Muscle of leg (tissue), 11 donors: ENCODE measurements around the gene RPRD1B. TPM values are rescaled to one million over a fixed set of nuclear protein-coding genes. Genes with fewer than 3 reads are reported as not detected.
"Not testable (repeated sequence)": the region's sequence is repeated elsewhere in the genome, so short reads cannot be mapped to it uniquely, and the experiment has no call there.

Source experiments
- DNase-seq: peaks from one replicate; pipeline ENCODE4 v3.0.0; 2013
- H3K27ac ChIP-seq: one replicate; pipeline ENCODE4 v1.5.1; 2013; ENCODE audit warnings: mild to moderate bottlenecking, low read length, control low read depth
- H3K27me3 ChIP-seq: one replicate; pipeline ENCODE4 v1.6.1; 2013; ENCODE audit warnings: low read length; ENCODE audit not compliant: control insufficient read depth, insufficient read depth
- H3K36me3 ChIP-seq: one replicate; pipeline ENCODE4 v1.6.1; 2013; ENCODE audit warnings: low read length; ENCODE audit not compliant: control insufficient read depth, insufficient read depth
- H3K4me1 ChIP-seq: one replicate; pipeline ENCODE4 v1.6.1; 2013; ENCODE audit warnings: low read length; ENCODE audit not compliant: control insufficient read depth, insufficient read depth
- H3K4me3 ChIP-seq: one replicate; pipeline ENCODE4 v1.5.1; 2013; ENCODE audit warnings: low read length, control low read depth
- H3K9me3 ChIP-seq: replicated peaks from 2 replicates; pipeline ENCODE4 v1.6.1; 2013; ENCODE audit warnings: low read depth, low read length; ENCODE audit not compliant: control insufficient read depth
- WGBS: methylation state at CpG from one replicate; pipeline ENCODE4 v1.1.5; 2013; ENCODE audit warnings: missing lambda C conversion rate; ENCODE audit not compliant: insufficient coverage; 5-methylcytosine and 5-hydroxymethylcytosine counted together
- polyA plus RNA-seq, 8 donors: library from polyadenylated mRNA; unstranded; fragments of 120-200 nt; gene quantifications; one replicate each; pipeline versions ENCODE4 v1.2.1 to v1.2.3, GENCODE V29; 2013; ENCODE audit warnings: inconsistent platforms in 1 of 8, low replicate concordance in 1 of 8; ENCODE audit not compliant: insufficient read length in 8 of 8, insufficient read depth in 1 of 8
- total RNA-seq: library from RNA; stranded (reverse); fragments of 120-200 nt; gene quantifications from one replicate; pipeline ENCODE4 v1.2.4, GENCODE V29; 2013

The RPRD1B gene
- total and polyA plus RNA-seq, 9 donors = 18.9 to 30.4 (median 24.0) TPM

GRCh38 chr20:38094373-38094891 lies 60.9 kb downstream of the RPRD1B start:
- peaks cover 9% of the 10 kb centered on the region for H3K4me1 ChIP-seq
- peak; percentile 88 for DNase-seq
- H3K36me3 ChIP-seq = peaks cover 18% of the 10 kb centered on the region
- peak overlapping the region; percentile 40 for H3K27ac ChIP-seq
- no peaks in the 10 kb centered on the region for H3K27me3 ChIP-seq
- no peak overlapping the region for H3K4me3 ChIP-seq
- WGBS = no CpG with 5 or more reads among the region's 1 CpG
- H3K9me3 ChIP-seq = no peaks in the 10 kb centered on the region

GRCh38 chr20:38095017-38095686 lies 61.6 kb downstream of the RPRD1B start:
- H3K4me1 ChIP-seq = peaks cover 9% of the 10 kb centered on the region
- no peaks in the 10 kb centered on the region for H3K27me3 ChIP-seq
- H3K9me3 ChIP-seq = no peaks in the 10 kb centered on the region
- DNase-seq = no peak
- peaks cover 11% of the 10 kb centered on the region for H3K36me3 ChIP-seq
- 41% methylated on average over 3 of the region's 7 CpGs for WGBS
- no peak overlapping the region for H3K4me3 ChIP-seq
- H3K27ac ChIP-seq = peak overlapping the region; percentile 40

- H3K27me3 ChIP-seq = no peaks in the 10 kb centered on the region
- H3K4me3 ChIP-seq = no peak overlapping the region
- H3K27ac ChIP-seq = no peak overlapping the region
- peaks cover 9% of the 10 kb centered on the region for H3K4me1 ChIP-seq
- H3K9me3 ChIP-seq = peaks cover 2% of the 10 kb centered on the region
- WGBS = 75% methylated on average over 1 of the region's 1 CpG
- H3K36me3 ChIP-seq = no peaks in the 10 kb centered on the region
- no peak for DNase-seq
Measured at GRCh38 chr20:38098952-38099351, 65.4 kb downstream of the RPRD1B start.

- DNase-seq = not testable (repeated sequence)
- WGBS = no CpG with 5 or more reads among the region's 5 CpGs
Measured at GRCh38 chr20:38102206-38102605, 68.7 kb downstream of the RPRD1B start.

GRCh38 chr20:38104285-38104684 lies 70.7 kb downstream of the RPRD1B start:
- Histone ChIP-seq H3K9me3 (peaks cover 2% of the 10 kb centered on the region), H3K27ac (no peak overlapping the region), H3K27me3 (no peaks in the 10 kb centered on the region), H3K4me3 (no peak overlapping the region), H3K36me3 (no peaks in the 10 kb centered on the region), H3K4me1 (peaks cover 15% of the 10 kb centered on the region)
- no CpG with 5 or more reads among the region's 1 CpG for WGBS
- no peak for DNase-seq

More at GRCh38 chr20:38102206-38102605, 68.7 kb downstream of the RPRD1B start:
- H3K9me3 ChIP-seq, H3K27me3 ChIP-seq, H3K4me3 ChIP-seq, H3K36me3 ChIP-seq, H3K4me1 ChIP-seq, H3K27ac ChIP-seq: not testable (repeated sequence)

- DNase-seq = no peak
- Histone ChIP-seq H3K4me3 (no peak overlapping the region), H3K27ac (no peak overlapping the region), H3K9me3 (no peaks in the 10 kb centered on the region), H3K36me3 (no peaks in the 10 kb centered on the region), H3K4me1 (peaks cover 37% of the 10 kb centered on the region), H3K27me3 (no peaks in the 10 kb centered on the region)
- WGBS = 93% methylated on average over 3 of the region's 5 CpGs
Measured at GRCh38 chr20:38106461-38106860, 72.9 kb downstream of the RPRD1B start.

GRCh38 chr20:38107386-38107785 lies 73.8 kb downstream of the RPRD1B start:
- H3K27ac ChIP-seq, DNase-seq, H3K27me3 ChIP-seq, H3K4me3 ChIP-seq, H3K36me3 ChIP-seq, H3K9me3 ChIP-seq: not testable (repeated sequence)
- WGBS = no CpG with 5 or more reads among the region's 1 CpG
- peaks cover 46% of the 10 kb centered on the region for H3K4me1 ChIP-seq

- 82% methylated on average over 6 of the region's 7 CpGs for WGBS
- not testable (repeated sequence) for H3K36me3 ChIP-seq, H3K27me3 ChIP-seq, H3K4me3 ChIP-seq, H3K9me3 ChIP-seq, DNase-seq
- Histone ChIP-seq H3K27ac (peak overlapping the region; percentile 85), H3K4me1 (peaks cover 51% of the 10 kb centered on the region)
Measured at GRCh38 chr20:38107916-38108315, 74.4 kb downstream of the RPRD1B start.

- H3K4me3 ChIP-seq = no peak overlapping the region
- H3K27ac ChIP-seq = peak overlapping the region; percentile 85
- 44% methylated on average over 1 of the region's 4 CpGs for WGBS
- no peaks in the 10 kb centered on the region for H3K27me3 ChIP-seq
- no peak for DNase-seq
- peaks cover 56% of the 10 kb centered on the region for H3K4me1 ChIP-seq
- H3K36me3 ChIP-seq = no peaks in the 10 kb centered on the region
- H3K9me3 ChIP-seq = no peaks in the 10 kb centered on the region
Measured at GRCh38 chr20:38108438-38108985, 75.0 kb downstream of the RPRD1B start.

- no peaks in the 10 kb centered on the region for H3K9me3 ChIP-seq
- H3K27ac ChIP-seq = peak overlapping the region; percentile 85
- peak; percentile 98 for DNase-seq
- peaks cover 62% of the 10 kb centered on the region for H3K4me1 ChIP-seq
- H3K36me3 ChIP-seq = no peaks in the 10 kb centered on the region
- 17% methylated on average over 3 of the region's 3 CpGs for WGBS
- H3K27me3 ChIP-seq = no peaks in the 10 kb centered on the region
- no peak overlapping the region for H3K4me3 ChIP-seq
Measured at GRCh38 chr20:38108986-38109541, 75.5 kb downstream of the RPRD1B start.
